Cerebellar nuclear complex (tissue), 1 donor: ENCODE data around the gene PVRIG.
"Not testable (repeated sequence)": the region's sequence is repeated elsewhere in the genome, so short reads cannot be mapped to it uniquely, and the experiment has no call there.

Source experiments
- DNase-seq, 2 experiments: peaks; one replicate each; lab custom pipeline; 2025; lab: John Stamatoyannopoulos, UW

The PVRIG gene

DNA sequence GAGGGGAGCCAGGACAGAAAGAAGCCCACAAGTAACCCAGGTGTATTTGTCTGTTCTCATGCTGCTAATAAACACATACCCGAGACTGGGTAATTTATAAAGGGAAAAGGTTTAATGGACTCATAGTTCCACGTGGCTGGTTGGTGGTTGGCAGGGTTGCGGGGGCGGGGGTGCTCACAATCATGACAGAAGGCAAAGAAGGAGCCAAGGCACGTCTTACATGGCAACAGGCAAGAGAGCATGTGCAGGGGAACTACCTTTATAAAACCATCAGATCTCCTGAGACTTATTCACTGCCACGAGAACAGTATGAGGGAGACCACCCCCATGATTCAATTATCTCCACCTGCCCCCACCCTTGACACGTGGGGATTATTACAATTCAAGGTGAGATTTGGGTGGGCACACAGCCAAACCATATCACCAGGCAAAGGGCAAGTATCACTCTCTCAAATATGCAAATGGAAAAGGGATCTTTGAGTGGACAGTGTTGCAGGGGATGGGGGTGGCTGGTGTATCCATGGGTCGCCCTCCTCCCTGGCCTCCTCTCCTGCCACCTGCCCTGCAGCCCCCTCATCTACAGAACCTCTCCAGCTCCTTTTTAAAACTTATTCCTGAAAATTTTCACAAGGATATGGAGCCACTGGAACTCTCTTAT, 15.0 kb downstream of the PVRIG start:
- DNase-seq, result not testable (repeated sequence)

DNA sequence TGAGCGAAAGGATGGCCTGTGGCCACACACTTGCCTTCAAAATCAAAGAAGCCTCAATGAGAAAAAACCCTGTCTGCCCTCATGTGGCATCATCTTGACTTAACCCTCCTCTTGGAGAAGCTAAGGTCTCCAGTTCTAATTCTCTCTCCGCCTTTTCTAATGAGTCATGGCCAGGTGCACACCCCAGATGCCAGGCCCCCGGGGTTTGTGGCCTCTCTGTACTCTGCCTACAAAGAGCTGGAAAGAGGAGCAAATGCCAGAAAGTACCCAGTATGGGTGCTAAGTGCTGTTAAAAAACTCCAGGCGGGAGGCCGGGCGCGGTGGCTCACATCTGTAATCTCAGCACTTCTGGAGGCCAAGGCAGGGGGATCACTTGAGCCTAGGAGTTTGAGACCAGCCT, 20.2 kb downstream of the PVRIG start:
- DNase-seq, result not testable (repeated sequence)

DNA sequence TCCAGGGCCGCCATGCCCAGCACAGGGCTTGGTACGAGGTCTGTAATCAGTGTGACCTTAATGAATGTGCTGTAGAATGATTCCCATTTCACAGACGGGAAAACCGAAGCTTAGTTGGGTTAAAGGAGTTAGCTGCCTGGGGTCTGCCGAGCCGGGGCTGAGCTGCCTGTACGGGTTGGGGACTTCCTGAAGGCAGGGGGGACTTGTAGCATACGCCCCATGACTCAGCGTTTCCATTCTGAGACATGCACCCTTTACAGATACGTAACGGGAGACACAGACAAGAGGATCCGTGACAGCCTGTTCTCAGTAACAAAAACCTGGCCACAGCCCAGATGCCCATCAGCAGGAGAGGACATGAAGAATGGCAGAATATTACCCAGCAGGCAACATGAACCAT, 23.6 kb downstream of the PVRIG start:
- DNase-seq, result not testable (repeated sequence)

GRCh38 chr7:100244988-100245605, 25.3 kb downstream of the PVRIG start:
- not testable (repeated sequence) for DNase-seq

GRCh38 chr7:100246121-100246864, 26.5 kb downstream of the PVRIG start:
- not testable (repeated sequence) for DNase-seq

- not testable (repeated sequence) for DNase-seq
Observed at GRCh38 chr7:100246865-100247137, 27.1 kb downstream of the PVRIG start.

DNA sequence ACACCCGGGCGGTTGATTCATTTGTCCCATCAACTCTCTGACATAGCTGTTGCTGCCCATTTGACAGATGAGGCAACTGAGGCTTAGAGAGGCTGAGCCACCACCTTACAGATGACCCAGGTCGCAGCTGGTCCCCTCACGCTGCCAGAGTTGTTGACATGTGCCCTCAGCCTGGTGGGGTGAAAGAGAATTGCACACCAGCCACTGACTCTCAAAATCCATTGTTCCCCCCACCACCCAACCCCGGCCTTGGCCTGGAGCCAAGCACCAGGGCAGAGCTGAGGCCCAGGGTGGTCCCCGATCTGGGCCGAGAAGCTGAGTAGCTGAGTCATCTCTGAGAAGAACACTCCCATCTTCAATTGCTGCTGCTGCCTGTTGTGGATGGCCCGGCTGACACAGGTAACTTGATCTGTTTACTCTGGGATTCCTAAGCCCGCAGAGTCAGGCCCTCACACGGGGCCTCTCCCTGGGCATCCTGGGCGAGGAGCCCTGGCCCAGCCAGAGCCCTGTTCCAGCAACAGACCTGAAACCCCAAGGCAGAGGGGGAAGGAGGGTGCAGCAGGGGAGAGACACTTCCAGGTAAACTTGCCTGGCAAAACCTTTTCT, 27.5 kb downstream of the PVRIG start:
- no peak for DNase-seq

DNA sequence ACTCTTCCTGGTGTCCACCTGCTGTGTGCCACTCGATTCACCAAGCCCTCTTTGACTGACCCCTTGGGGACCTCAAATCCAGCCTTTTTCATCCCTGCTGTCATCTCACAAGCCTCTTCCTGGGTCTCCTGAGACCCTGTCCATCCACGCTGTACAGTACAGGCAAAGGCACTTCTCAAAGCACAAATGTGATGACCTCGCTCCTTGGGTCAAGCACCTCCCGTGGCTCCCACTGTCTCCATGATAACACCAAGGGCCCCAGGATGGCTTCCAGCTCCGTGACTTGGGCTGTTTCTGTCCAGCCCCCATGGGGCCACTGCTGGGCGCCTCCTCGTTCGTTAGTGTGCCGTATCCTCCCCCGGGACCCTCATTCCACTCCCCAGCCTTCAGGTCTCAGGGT, 28.7 kb downstream of the PVRIG start:
- no peak for DNase-seq

GRCh38 chr7:100257017-100257416, 37.3 kb downstream of the PVRIG start:
- DNase-seq, result no peak

DNA sequence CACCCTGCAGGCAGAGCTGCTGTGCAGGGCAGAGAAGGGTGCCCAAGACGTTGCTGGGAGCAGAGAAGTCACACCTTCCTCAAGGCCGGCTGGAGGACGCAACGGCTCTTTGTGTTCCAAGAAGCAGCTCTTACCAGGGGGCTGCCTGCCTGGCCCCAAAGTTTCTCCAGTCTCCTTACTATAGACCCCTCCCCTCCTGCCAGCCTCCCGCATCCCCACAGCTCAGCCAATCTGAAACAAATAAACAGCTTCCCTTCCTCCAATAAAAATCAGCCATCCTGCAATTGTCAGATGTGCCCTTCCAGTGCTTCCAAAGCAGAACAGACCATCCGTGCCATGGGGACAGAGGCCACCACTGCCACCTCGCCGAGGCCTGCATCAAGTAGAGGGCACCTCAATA, 40.2 kb downstream of the PVRIG start:
- DNase-seq, result not testable (repeated sequence)

DNA sequence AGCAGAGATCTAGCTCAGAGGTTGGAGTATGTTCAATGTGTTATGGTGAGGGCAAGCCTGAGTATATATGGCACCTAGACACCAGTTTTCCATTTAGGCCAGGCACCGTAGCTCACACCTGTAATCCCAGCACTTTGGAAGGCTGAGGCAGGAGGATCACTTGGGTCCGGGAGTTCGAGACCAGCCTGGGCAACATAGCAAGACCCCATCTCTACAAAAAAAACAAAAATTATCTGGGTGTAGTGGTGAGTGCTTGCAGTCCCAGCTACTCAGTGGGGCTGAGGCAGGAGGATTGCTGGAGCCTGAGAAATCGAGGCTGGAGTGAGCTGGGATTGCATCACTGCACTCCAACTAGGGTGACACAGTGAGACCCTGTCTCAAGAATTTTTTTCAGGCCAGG, 43.1 kb downstream of the PVRIG start:
- not testable (repeated sequence) for DNase-seq

- DNase-seq, result not testable (repeated sequence)
Observed at GRCh38 chr7:100264223-100264622, 44.5 kb downstream of the PVRIG start.

DNA sequence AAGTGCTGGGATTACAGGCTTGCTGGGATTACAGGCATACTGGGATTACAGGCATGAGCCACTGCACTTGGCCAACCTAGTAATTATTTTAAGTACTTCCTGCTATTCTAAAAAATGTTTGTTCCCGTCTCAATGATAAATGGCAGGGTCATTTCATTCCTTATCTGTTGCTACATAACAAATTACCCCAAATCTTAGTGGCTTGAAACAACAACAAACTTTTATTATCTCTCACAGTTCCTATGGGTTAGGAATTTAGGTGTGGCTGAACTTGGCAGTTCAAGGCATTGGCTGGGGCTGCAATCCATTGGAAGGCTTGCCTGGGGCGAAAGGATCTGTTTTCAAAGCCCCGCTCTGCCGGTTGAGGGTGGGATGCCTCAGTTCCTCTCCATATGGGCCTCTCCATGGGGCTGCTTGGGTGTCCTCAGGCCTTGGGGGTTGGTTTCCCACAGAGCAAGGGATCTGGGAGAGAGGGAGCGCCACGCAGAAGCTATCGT, 45.0 kb downstream of the PVRIG start:
- DNase-seq, result not testable (repeated sequence)

- not testable (repeated sequence) for DNase-seq
Observed at GRCh38 chr7:100265851-100266250, 46.1 kb downstream of the PVRIG start.

- DNase-seq, result no peak
Observed at GRCh38 chr7:100266576-100267354, 47.0 kb downstream of the PVRIG start.

- DNase-seq, result no peak
Observed at GRCh38 chr7:100267648-100268047, 47.9 kb downstream of the PVRIG start.

GRCh38 chr7:100268882-100269281, 49.1 kb downstream of the PVRIG start:
- not testable (repeated sequence) for DNase-seq

DNA sequence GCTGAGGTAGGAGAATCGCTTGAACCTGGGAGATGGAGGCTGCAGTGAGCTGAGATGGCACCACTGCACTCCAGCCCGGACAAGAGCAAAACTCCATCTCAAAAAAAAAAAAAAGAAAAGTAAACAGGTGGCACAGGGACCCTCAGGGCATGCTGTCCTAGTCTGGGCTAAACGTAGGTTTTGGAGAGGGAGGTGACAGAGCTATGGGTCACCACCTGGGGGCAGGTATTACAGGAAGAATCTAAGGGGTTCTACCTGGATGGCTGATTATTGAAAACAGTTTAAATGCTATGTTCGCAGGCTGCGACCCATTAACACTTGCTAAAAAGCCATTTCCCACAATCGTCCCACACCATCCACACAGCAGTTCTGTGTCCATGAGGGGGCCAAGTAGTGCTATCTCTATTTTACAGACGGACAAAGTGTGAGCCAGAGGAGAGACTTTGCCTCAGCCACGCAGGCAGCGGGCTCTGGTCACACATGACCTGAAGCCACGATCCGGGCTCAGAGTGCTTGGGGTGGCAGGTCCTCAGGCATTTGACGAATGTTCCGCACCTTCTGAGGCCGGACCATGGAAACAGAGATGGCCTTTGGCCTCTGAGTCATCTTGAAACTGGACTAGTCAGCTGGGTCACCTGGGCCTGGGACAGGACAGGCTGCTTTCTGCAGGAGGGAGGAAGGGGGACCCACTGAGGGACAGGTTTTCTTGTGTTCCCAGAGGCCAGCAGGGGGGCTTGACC, 49.7 kb downstream of the PVRIG start:
- DNase-seq, result not testable (repeated sequence)

DNA sequence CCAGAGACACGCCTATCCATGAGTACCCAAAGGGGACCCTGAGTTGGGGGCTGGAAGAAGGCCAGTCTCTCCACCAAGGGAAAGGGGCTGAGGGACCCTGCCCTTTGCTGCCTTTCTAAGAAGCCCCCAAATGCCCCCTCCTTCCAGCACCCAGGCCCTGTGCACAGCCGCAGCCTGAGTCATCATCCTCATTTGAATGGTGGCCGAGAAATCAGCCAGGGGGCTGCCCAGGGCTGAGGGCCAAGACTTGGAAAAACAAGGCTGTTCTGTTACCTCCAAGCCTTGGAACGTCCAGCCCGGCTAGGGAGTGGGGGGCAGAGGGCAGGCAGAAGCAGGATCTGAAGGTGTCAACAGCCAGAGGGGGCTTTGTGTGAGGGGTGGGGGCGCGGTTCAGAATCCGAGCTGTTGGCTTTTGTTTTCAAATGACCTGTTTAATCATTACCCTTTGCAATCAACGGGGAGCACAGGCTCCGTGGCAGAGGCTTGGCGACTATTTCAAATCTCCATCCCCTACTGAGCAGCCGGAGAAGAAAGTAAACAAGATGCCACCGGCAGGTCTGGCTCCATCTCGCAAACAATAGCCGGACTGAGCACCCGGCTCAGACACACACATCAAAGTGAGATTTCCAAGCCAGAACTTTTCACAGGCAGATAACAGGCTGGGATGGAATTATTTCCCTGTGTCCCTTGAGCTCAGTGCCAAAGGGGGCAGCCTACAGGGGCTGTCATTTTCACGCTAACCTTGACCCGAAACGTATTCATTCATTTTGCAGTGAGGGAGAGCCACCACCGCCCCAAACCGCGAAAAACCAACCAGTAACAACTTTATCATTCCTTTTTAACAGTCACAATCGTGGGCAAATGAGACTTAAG, 50.5 kb downstream of the PVRIG start:
- DNase-seq, result not testable (repeated sequence)
